ENCODE data around the gene CA10.

The CA10 gene

GRCh38 chr17:51661403-51661802, 497.1 kb downstream of the CA10 start:
- Histone ChIP-seq H3K27me3 (ENCODE audit: insufficient read depth, poor library complexity, severe bottlenecking) (no peaks in the 10 kb centered on the region), H3K4me3 (replicated peaks; ENCODE audit: insufficient read depth, low read length) (no peak overlapping the region), H3K27ac (replicated peaks) (no peak overlapping the region)
- TF ChIP-seq POLR2AphosphoS5 (IDR thresholded peaks at IDR 0.05; ENCODE audit: low read depth) (no peak), GABPA (IDR thresholded peaks at IDR 0.05; ENCODE audit: low read depth) (no peak), SPI1 (IDR thresholded peaks at IDR 0.05; ENCODE audit: borderline replicate concordance, low read depth) (no peak), CTCF (IDR thresholded peaks at IDR 0.05; ENCODE audit: insufficient read depth, low read length) (no peak), REST (IDR thresholded peaks at IDR 0.05; ENCODE audit: insufficient replicate concordance, low read depth) (no peak)
- DNase-seq (ENCODE audit: low read depth in 1 of 2, low spot score in 1 of 2) = no peak

GRCh38 chr17:51660266-51660665, 498.2 kb downstream of the CA10 start:
- Histone ChIP-seq H3K4me3 (replicated peaks; ENCODE audit: insufficient read depth, low read length) (no peak overlapping the region), H3K27me3 (ENCODE audit: insufficient read depth, poor library complexity, severe bottlenecking) (no peaks in the 10 kb centered on the region), H3K27ac (replicated peaks) (no peak overlapping the region)
- no peak for DNase-seq (ENCODE audit: low read depth in 1 of 2, low spot score in 1 of 2)
- no peak for TF ChIP-seq POLR2AphosphoS5 (IDR thresholded peaks at IDR 0.05; ENCODE audit: low read depth)

GRCh38 chr17:51657224-51657623, 501.3 kb downstream of the CA10 start:
- no peak for TF ChIP-seq POLR2AphosphoS5 (IDR thresholded peaks at IDR 0.05; ENCODE audit: low read depth)
- TF ChIP-seq REST (IDR thresholded peaks at IDR 0.05; ENCODE audit: insufficient replicate concordance, low read depth) = no peak
- no peak for TF ChIP-seq CTCF (IDR thresholded peaks at IDR 0.05; ENCODE audit: insufficient read depth, low read length)
- TF ChIP-seq SPI1 (IDR thresholded peaks at IDR 0.05; ENCODE audit: borderline replicate concordance, low read depth) = no peak
- no peak for TF ChIP-seq GABPA (IDR thresholded peaks at IDR 0.05; ENCODE audit: low read depth)
- no peak overlapping the region for H3K4me3 ChIP-seq (replicated peaks; ENCODE audit: insufficient read depth, low read length)
- H3K27me3 ChIP-seq (ENCODE audit: insufficient read depth, poor library complexity, severe bottlenecking) = no peaks in the 10 kb centered on the region
- H3K27ac ChIP-seq (replicated peaks) = no peak overlapping the region
- no peak for DNase-seq (ENCODE audit: low read depth in 1 of 2, low spot score in 1 of 2)

GRCh38 chr17:51653878-51654277, 504.6 kb downstream of the CA10 start:
- Histone ChIP-seq H3K27ac (replicated peaks) (no peak overlapping the region), H3K4me3 (replicated peaks; ENCODE audit: insufficient read depth, low read length) (no peak overlapping the region), H3K27me3 (ENCODE audit: insufficient read depth, poor library complexity, severe bottlenecking) (no peaks in the 10 kb centered on the region)
- TF ChIP-seq SPI1 (IDR thresholded peaks at IDR 0.05; ENCODE audit: borderline replicate concordance, low read depth) (no peak), GABPA (IDR thresholded peaks at IDR 0.05; ENCODE audit: low read depth) (no peak), POLR2AphosphoS5 (IDR thresholded peaks at IDR 0.05; ENCODE audit: low read depth) (no peak), REST (IDR thresholded peaks at IDR 0.05; ENCODE audit: insufficient replicate concordance, low read depth) (no peak), CTCF (IDR thresholded peaks at IDR 0.05; ENCODE audit: insufficient read depth, low read length) (no peak)
- no peak for DNase-seq (ENCODE audit: low read depth in 1 of 2, low spot score in 1 of 2)

Data from HL-60 (cell line).